ENCODE results near the gene MIA2.
A peak's percentile ranks its signal among the peaks of the same experiment; 100 is the strongest.

Gene MIA2

DNA sequence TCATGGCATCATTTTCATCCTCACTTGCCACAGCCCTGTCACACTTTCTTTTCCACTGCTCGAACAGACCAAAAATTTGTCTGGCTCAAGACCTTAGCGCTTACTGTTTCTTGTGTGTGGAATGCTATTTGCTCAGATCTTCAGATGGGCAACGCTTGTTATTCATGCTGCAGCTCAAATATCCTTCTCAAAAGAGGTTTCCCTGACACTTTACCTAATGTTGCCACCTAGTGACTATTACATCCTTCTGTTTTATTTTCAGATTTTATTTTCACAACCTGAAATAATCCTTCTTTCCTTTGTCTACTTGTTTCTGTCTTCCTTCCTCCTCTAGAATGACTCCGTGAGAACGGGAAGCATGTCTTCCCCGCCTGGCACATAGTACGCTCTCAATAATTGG lies 192.9 kb downstream of the MIA2 start:
- no peak for DNase-seq
- Histone ChIP-seq H3K27ac (no peak overlapping the region), H3K36me3 (no peaks in the 10 kb centered on the region), H3K27me3 (no peaks in the 10 kb centered on the region), H3K4me1 (peaks cover 0 to 88% (median 36%) of the 10 kb centered on the region in 4 donors), H3K4me3 (no peak overlapping the region), H3K9me3 (no peaks in the 10 kb centered on the region)
- TF ChIP-seq, protein P1, sequence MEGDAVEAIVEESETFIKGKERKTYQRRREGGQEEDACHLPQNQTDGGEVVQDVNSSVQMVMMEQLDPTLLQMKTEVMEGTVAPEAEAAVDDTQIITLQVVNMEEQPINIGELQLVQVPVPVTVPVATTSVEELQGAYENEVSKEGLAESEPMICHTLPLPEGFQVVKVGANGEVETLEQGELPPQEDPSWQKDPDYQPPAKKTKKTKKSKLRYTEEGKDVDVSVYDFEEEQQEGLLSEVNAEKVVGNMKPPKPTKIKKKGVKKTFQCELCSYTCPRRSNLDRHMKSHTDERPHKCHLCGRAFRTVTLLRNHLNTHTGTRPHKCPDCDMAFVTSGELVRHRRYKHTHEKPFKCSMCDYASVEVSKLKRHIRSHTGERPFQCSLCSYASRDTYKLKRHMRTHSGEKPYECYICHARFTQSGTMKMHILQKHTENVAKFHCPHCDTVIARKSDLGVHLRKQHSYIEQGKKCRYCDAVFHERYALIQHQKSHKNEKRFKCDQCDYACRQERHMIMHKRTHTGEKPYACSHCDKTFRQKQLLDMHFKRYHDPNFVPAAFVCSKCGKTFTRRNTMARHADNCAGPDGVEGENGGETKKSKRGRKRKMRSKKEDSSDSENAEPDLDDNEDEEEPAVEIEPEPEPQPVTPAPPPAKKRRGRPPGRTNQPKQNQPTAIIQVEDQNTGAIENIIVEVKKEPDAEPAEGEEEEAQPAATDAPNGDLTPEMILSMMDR (IDR thresholded peaks at IDR 0.05): peak in 1 of 2 experiments; percentile 25
- intact Hi-C loops (cut with DNase I; ENCODE audit: low total_unique reads): no loop called here

DNA sequence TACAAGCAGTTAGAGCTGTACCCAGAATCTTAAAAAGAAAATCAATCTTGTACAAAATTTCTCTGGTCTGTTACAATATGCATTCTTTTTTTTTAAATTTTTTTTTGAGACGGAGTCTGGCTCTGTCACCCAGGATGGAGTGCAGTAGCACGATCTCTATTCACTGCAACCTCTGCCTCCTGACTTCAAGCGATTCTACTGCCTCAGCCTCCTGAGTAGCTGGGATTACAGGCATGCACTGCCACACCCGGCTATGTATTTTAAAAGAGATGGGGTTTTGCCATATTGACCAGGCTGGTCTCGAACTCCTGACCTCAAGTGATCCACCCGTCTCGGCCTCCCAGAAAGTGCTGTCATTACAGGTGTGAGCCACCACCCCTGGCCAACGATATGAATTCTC lies 194.4 kb downstream of the MIA2 start:
- TF ChIP-seq, protein P1 (IDR thresholded peaks at IDR 0.05): no peak
- H3K9me3 ChIP-seq: no peaks in the 10 kb centered on the region
- no peak overlapping the region for H3K4me3 ChIP-seq
- DNase-seq: no peak
- H3K36me3 ChIP-seq: no peaks in the 10 kb centered on the region
- H3K4me1 ChIP-seq: peaks cover 0 to 75% (median 30%) of the 10 kb centered on the region in 4 donors
- intact Hi-C loops (cut with DNase I; ENCODE audit: low total_unique reads): no loop called here
- no peak overlapping the region for H3K27ac ChIP-seq
- no peaks in the 10 kb centered on the region for H3K27me3 ChIP-seq

DNA sequence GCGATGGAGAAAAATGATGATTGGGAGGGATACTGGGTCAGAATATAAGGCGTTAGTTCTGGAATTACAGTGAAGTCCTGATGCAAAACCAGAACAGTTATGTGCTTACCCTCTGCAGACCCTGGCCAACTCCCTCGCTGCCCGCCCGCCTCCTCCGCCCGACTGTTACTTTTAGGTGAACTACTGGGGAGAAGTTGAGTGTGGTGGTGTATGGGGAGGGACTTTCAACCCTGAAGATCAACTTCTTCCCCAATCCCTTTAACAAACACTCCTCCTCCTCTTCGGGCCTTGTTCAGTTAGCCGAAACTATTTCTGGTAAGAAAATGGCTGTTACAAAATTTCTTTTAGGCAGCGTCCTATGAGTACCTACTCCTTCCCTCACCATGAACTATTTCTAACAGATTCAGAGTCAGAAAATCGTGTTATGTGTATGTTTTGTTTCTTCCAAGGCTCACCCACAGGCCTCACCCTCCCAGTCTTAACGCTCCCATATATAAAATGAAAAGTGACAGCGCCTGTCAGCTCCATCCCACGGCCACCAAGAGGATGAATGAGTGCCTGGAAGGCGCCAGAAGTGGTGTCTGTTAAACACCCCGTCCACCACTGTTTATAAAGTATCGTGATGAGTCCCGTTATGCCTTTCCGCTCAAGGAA lies 197.2 kb downstream of the MIA2 start:
- TF ChIP-seq, protein P1 (IDR thresholded peaks at IDR 0.05): no peak
- intact Hi-C loops (cut with DNase I; ENCODE audit: low total_unique reads): loop anchor here (5.0 kb wide), 3 partner anchors 164 to 329 kb away; partner anchors contain the start of genes SEC23A and TRAPPC6B
- peaks cover 0 to 55% (median 24%) of the 10 kb centered on the region in 4 donors for H3K4me1 ChIP-seq

DNA sequence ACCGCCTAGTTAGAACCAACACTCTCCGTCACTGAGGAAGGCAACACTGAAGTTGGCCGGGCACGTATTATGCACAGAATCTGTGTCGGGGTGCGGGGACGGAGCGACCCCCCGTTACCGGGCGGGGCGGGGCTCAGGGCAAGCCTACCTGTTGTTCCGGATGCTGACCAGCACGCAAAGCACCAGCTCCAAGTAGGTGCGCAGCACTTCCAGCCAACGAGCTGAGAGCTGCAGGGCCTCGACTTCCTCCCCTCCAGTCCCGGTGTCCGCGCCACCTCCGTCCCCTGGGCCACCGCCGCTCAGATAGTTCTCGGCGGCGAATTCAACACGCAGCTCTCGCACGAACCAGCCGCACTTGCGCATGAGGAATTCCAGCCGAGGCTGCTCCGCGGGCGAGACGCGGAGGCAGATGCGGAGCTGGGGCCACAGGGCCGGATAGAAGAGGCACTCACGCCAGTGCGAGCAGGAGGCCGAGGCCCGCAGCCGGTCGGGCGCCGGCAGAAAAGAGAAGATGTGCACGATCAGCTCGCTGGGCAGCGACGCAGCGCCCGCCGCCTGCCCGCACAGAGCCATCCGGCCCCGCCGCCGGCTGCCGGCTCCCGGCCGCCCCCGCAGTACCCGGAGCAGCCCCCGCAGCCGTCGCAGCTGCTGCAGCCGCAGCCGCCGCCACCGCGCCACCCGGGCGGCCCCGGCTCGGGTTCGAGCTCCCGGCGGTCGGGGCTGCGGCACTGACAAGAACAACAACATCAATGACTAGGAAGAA lies 197.9 kb downstream of the MIA2 start:
- peak overlapping the region; percentile 91 to 94 for H3K27ac ChIP-seq
- H3K9me3 ChIP-seq: no peaks in the 10 kb centered on the region
- peaks cover 0 to 48% (median 22%) of the 10 kb centered on the region in 4 donors for H3K4me1 ChIP-seq
- H3K4me3 ChIP-seq: peak overlapping the region; percentile 71 to 79
- DNase-seq: peak; percentile 29 to 75
- TF ChIP-seq, protein P1 (IDR thresholded peaks at IDR 0.05): no peak
- intact Hi-C loops (cut with DNase I; ENCODE audit: low total_unique reads): loop anchor here (5.0 kb wide), 3 partner anchors 164 to 329 kb away; partner anchors contain the start of genes SEC23A and TRAPPC6B
- no peaks in the 10 kb centered on the region for H3K27me3 ChIP-seq
- H3K36me3 ChIP-seq: no peaks in the 10 kb centered on the region

More for the DNA sequence above, 197.2 kb downstream of the MIA2 start:
- no peak for DNase-seq
- Histone ChIP-seq H3K27ac (peak overlapping the region; percentile 91 to 94), H3K4me3 (peak overlapping the region; percentile 71 to 79), H3K36me3 (no peaks in the 10 kb centered on the region), H3K27me3 (no peaks in the 10 kb centered on the region), H3K9me3 (no peaks in the 10 kb centered on the region)

DNA sequence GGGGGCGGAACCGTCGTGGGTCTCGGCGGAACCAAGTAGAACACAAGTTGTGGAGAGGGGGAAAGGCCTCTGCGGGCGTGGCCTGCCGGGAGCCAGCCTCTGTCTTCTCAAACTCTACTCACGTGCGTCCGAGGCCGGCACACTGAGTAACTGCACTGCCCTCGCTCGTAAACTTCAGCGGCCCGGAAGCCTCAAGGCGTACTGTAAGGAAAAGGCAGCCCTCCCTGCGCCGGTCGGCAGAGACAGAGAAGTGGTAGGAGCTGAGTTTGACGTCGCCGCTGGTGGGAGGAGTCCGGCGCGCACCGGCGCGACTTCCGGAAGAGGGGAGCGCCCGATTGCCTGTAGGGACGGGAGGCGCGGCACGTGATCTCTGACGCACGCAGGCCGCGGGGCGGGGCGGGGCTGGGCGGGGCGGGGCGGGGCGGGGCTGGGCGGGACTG lies 198.5 kb downstream of the MIA2 start, which contains the start of gene FBXO33:
FBXO33 (minus strand) TSS at position 255 of the 440 bp plus-strand sequence. CDS start 271 bp downstream, outside the sequence.
- peak; percentile 96 to 98 for DNase-seq
- H3K4me1 ChIP-seq: peaks cover 0 to 42% (median 19%) of the 10 kb centered on the region in 4 donors
- no peaks in the 10 kb centered on the region for H3K36me3 ChIP-seq
- H3K27me3 ChIP-seq: no peaks in the 10 kb centered on the region
- TF ChIP-seq, protein P1 (IDR thresholded peaks at IDR 0.05): no peak
- H3K27ac ChIP-seq: peak within 1 kb of the TSS; percentile 91 to 94
- intact Hi-C loops (cut with DNase I; ENCODE audit: low total_unique reads): loop anchor here (5.0 kb wide), 3 partner anchors 165 to 330 kb away; partner anchors contain the start of genes SEC23A and TRAPPC6B
- H3K4me3 ChIP-seq: peak within 1 kb of the TSS; percentile 71 to 79
- H3K9me3 ChIP-seq: no peaks in the 10 kb centered on the region

Data from tibial artery (tissue), 4 donors.